Panc1 (cell line): Measurements from ENCODE around the gene ZCWPW1. TPM values are rescaled to one million over a fixed set of nuclear protein-coding genes. Genes with fewer than 3 reads are reported as not detected.

ENCODE experiments used
- ATAC-seq: fragments of 200-7000 bp; cut with Tn5 transposase; 2 replicates; pipeline ENCODE4 v1.9.1; 2020; ENCODE audit warnings: mild to moderate bottlenecking, moderate library complexity
- BruUV-seq: library from RNA; stranded (reverse); fragments of 400-500 nt; replicated peaks from 2 replicates; lab custom pipeline; 2021; lab: Mats Ljungman, UMichigan
- CTCF ChIA-PET: fragments of 300-600 bp; sonication (Branson Sonifier 250); formaldehyde crosslinking; loops from one replicate; lab custom pipeline; 2022; ENCODE audit warnings: antibody characterized with exemption; lab: Charles Lee
- POLR2A ChIA-PET: fragments of 300-600 bp; sonication (Branson Sonifier 250); formaldehyde crosslinking; loops from one replicate; lab custom pipeline; 2022; ENCODE audit warnings: antibody characterized with exemption; lab: Charles Lee
- DNase-seq: peaks from one replicate; pipeline ENCODE4 v3.0.0-alpha.2; 2010; ENCODE audit warnings: low read depth, low spot score
- H3K27ac ChIP-seq: 2 replicates; pipeline ENCODE4 v1.5.1; 2011; ENCODE audit warnings: mild to moderate bottlenecking, low read length, inconsistent platforms
- H3K27me3 ChIP-seq: fragments of 200-500 bp; sonication (Bioruptor generic); 2 replicates; pipeline ENCODE4 v1.6.0; 2014; ENCODE audit warnings: low read length, inconsistent platforms; ENCODE audit not compliant: control insufficient read depth, insufficient read depth
- H3K36me3 ChIP-seq: fragments of 200-500 bp; sonication (Bioruptor generic); 2 replicates; pipeline ENCODE4 v1.5.1; 2014; ENCODE audit warnings: inconsistent platforms, mild to moderate bottlenecking, low read length, moderate library complexity; ENCODE audit not compliant: control insufficient read depth, insufficient read depth
- H3K4me1 ChIP-seq: 2 replicates; pipeline ENCODE4 v1.5.1; 2011; ENCODE audit warnings: inconsistent platforms, mild to moderate bottlenecking, low read length, moderate library complexity; ENCODE audit not compliant: control insufficient read depth, insufficient read depth
- H3K4me3 ChIP-seq, 2 experiments: 2 replicates each; pipeline ENCODE4 v1.5.1; 2011 to 2012; ENCODE audit warnings: low read depth in 2 of 2, low read length in 2 of 2, mild to moderate bottlenecking in 2 of 2, inconsistent platforms in 1 of 2, moderate library complexity in 1 of 2
- H3K9me3 ChIP-seq: fragments of 200-500 bp; sonication (Bioruptor generic); 2 replicates; pipeline ENCODE4 v1.5.1; 2014; ENCODE audit warnings: low read depth, mild to moderate bottlenecking, inconsistent platforms, low read length, moderate library complexity; ENCODE audit not compliant: control insufficient read depth, insufficient read depth
- CTCF ChIP-seq: fragments of 450-650 bp; IDR thresholded peaks from 2 replicates; pipeline ENCODE4 v1.5.1; 2017; ENCODE audit warnings: mild to moderate bottlenecking
- POLR2AphosphoS5 ChIP-seq: IDR thresholded peaks from 2 replicates; pipeline ENCODE4 v1.6.1; 2012; ENCODE audit warnings: mild to moderate bottlenecking, low read depth, low read length, moderate library complexity
- REST ChIP-seq, 2 experiments: IDR thresholded peaks; 2 replicates each; pipeline ENCODE4 v1.6.1; 2011 to 2012; ENCODE audit warnings: low read depth in 2 of 2, control low read depth in 1 of 2, low read length in 1 of 2, mild to moderate bottlenecking in 1 of 2, moderate library complexity in 1 of 2; ENCODE audit not compliant: insufficient read depth in 1 of 2
- SIN3A ChIP-seq: IDR thresholded peaks from 2 replicates; pipeline ENCODE4 v1.6.1; 2012; ENCODE audit warnings: low read depth, mild to moderate bottlenecking, low read length, moderate library complexity, borderline replicate concordance; ENCODE audit not compliant: insufficient read depth
- TCF7L2 ChIP-seq: IDR thresholded peaks from 2 replicates; pipeline ENCODE4 v1.6.1; 2011; ENCODE audit warnings: mild to moderate bottlenecking, low read depth, low read length, inconsistent platforms
- in situ Hi-C: cut with HindIII; loops from 2 replicates; pipeline ENCODE4 v1.10.0; 2016; ENCODE audit warnings: low sequenced_read_pairs, low pct_unique_long_range_greater_than_20kb
- intact Hi-C: fragments of 100-400 bp; cut with micrococcal nuclease; formaldehyde crosslinking; loops from one replicate; pipeline ENCODE4 v1.10.0; 2022; ENCODE audit not compliant: unreplicated experiment
- total RNA-seq: library from RNA; stranded (reverse); gene quantifications from one replicate; pipeline ENCODE4 v1.2.1, GENCODE V29; 2021; ENCODE audit not compliant: unreplicated experiment

ZCWPW1 gene
- total RNA-seq, 1 experiment from 2014 or later: 6.5 TPM

GRCh38 chr7:100464210-100464660 lies 35.7 kb upstream of the ZCWPW1 start, which contains the start of gene SPACDR:
Gene SPACDR (minus strand): TSS chr7:100464260. CDS start chr7:100464025, 235 bp downstream.
- DNase-seq (no peak), ATAC-seq (no peak)
- Histone ChIP-seq H3K9me3 (no peaks in the 10 kb centered on the region), H3K4me3 (no peak within 1 kb of the TSS), H3K27me3 (no peaks in the 10 kb centered on the region), H3K4me1 (no peaks in the 10 kb centered on the region; the same call in none of the 2 replicates), H3K36me3 (no peaks in the 10 kb centered on the region), H3K27ac (no peak within 1 kb of the TSS)
- POLR2A ChIA-PET: no interaction called here
- TF ChIP-seq SIN3A (no peak), TCF7L2 (no peak), POLR2AphosphoS5 (no peak), CTCF (no peak), REST (IDR thresholded peaks at IDR 0.05; ENCODE audit: insufficient read depth in 1 of 2, low read depth in 2 of 2, low read length in 1 of 2) (no peak)
- in situ Hi-C loops (no loop called here), intact Hi-C loops (no loop called here)
- CTCF ChIA-PET: no interaction called here
- BruUV-seq: no TSS peak

- DNase-seq: no peak
- Histone ChIP-seq H3K27me3 (no peaks in the 10 kb centered on the region), H3K36me3 (no peaks in the 10 kb centered on the region), H3K9me3 (no peaks in the 10 kb centered on the region), H3K4me1 (no peaks in the 10 kb centered on the region), H3K27ac (no peak overlapping the region), H3K4me3 (no peak overlapping the region)
- TF ChIP-seq SIN3A (no peak), TCF7L2 (no peak), CTCF (no peak), POLR2AphosphoS5 (no peak), REST (IDR thresholded peaks at IDR 0.05; ENCODE audit: insufficient read depth in 1 of 2, low read depth in 2 of 2, low read length in 1 of 2) (no peak)
- no peak for ATAC-seq
- ChIA-PET POLR2A (no interaction called here), CTCF (interaction anchor here (0.6 kb wide), 1 partner anchor 13 kb away, joined by 4 read pairs; no protein-coding TSS in a partner anchor)
- intact Hi-C loops: no loop called here
- no TSS peak for BruUV-seq
- in situ Hi-C loops: no loop called here
Measured at GRCh38 chr7:100457033-100457432, 28.5 kb upstream of the ZCWPW1 start.
